H1 (cell line): ENCODE results near the gene PCNX1. TPM values are rescaled to one million over a fixed set of nuclear protein-coding genes. Genes with fewer than 3 reads are reported as not detected.

Experiments
- CTCF ChIA-PET: fragments of 300-600 bp; sonication (Branson Sonifier 250); formaldehyde crosslinking; loops from one replicate; lab custom pipeline; 2021; ENCODE audit not compliant: partially characterized antibody; lab: Charles Lee
- POLR2A ChIA-PET: fragments of 300-600 bp; sonication (Branson Sonifier 250); formaldehyde crosslinking; loops from one replicate; lab custom pipeline; 2021; ENCODE audit warnings: inconsistent platforms; ENCODE audit not compliant: partially characterized antibody; lab: Charles Lee
- DNase-seq, 2 experiments: peaks; one replicate each; pipeline versions ENCODE4 v3.0.0 to v3.0.0-alpha.2; 2010 to 2022; ENCODE audit warnings: low spot score in 2 of 2, low read depth in 1 of 2, mixed read lengths in 1 of 2
- FAIRE-seq: peaks from 2 replicates; lab custom pipeline; 2011; peaks lifted over from hg19 to GRCh38; lab: Jason Lieb, UNC
- H2AFZ ChIP-seq: 2 replicates; pipeline ENCODE4 v1.8.1; 2012; ENCODE audit warnings: low read length, inconsistent platforms
- H2AK5ac ChIP-seq: 2 replicates; pipeline ENCODE4 v1.6.1; 2013; ENCODE audit warnings: low read depth, low read length
- H2BK120ac ChIP-seq: replicated peaks from 2 replicates; pipeline ENCODE3; 2013; ENCODE audit warnings: low read depth, low read length, inconsistent platforms
- H2BK12ac ChIP-seq: 2 replicates; pipeline ENCODE4 v1.6.1; 2013; ENCODE audit warnings: low read depth, low read length
- H2BK15ac ChIP-seq: 2 replicates; pipeline ENCODE4 v1.6.1; 2013; ENCODE audit warnings: low read length
- H2BK20ac ChIP-seq: 2 replicates; pipeline ENCODE4 v1.6.1; 2013; ENCODE audit warnings: low read length
- H2BK5ac ChIP-seq: 2 replicates; pipeline ENCODE4 v1.6.1; 2013; ENCODE audit warnings: low read depth, low read length
- H3K14ac ChIP-seq: 2 replicates; pipeline ENCODE4 v1.6.1; 2013; ENCODE audit warnings: inconsistent platforms; ENCODE audit not compliant: insufficient read length
- H3K18ac ChIP-seq: 2 replicates; pipeline ENCODE4 v1.6.1; 2013; ENCODE audit warnings: low read length; ENCODE audit errors: extremely low read depth
- H3K23ac ChIP-seq: 2 replicates; pipeline ENCODE4 v1.6.1; 2013; ENCODE audit warnings: inconsistent platforms; ENCODE audit not compliant: insufficient read length
- H3K23me2 ChIP-seq: 2 replicates; pipeline ENCODE4 v1.6.1; 2013; ENCODE audit warnings: low read depth, low read length
- H3K27ac ChIP-seq: 2 replicates; pipeline ENCODE4 v1.6.1; 2011; ENCODE audit warnings: low read depth, low read length, inconsistent platforms
- H3K27me3 ChIP-seq, 4 experiments: replicated peaks in 1 of 4; 1 replicate in 1 of 4; 2 replicates in 3 of 4; pipeline versions ENCODE4 v1.6.1 to v1.8.1; 2011 to 2013; ENCODE audit warnings: low read length in 3 of 4, mild to moderate bottlenecking in 3 of 4, inconsistent platforms in 2 of 4, mixed read lengths in 2 of 4, moderate library complexity in 1 of 4; ENCODE audit not compliant: control insufficient read depth in 3 of 4, insufficient read depth in 3 of 4; ENCODE audit errors: extremely low read depth in 1 of 4
- H3K36me3 ChIP-seq, 4 experiments: 2 replicates each; pipeline versions ENCODE4 v1.6.1 to v1.8.1; 2011 to 2013; ENCODE audit warnings: mild to moderate bottlenecking in 4 of 4, low read length in 3 of 4, moderate library complexity in 2 of 4, control low read depth in 1 of 4, inconsistent platforms in 1 of 4; ENCODE audit not compliant: insufficient read depth in 4 of 4, control insufficient read depth in 2 of 4
- H3K4ac ChIP-seq: replicated peaks from 2 replicates; pipeline ENCODE3; 2013; ENCODE audit warnings: low read length, low read depth, mixed read lengths, inconsistent platforms; ENCODE audit not compliant: insufficient read length
- H3K4me1 ChIP-seq, 4 experiments: replicated peaks in 1 of 4; 1 replicate in 1 of 4; 2 replicates in 3 of 4; pipeline versions ENCODE4 v1.6.1 to v1.8.1; 2011 to 2013; ENCODE audit warnings: low read length in 3 of 4, inconsistent platforms in 2 of 4, mixed read lengths in 1 of 4; ENCODE audit not compliant: insufficient read depth in 4 of 4, control insufficient read depth in 3 of 4
- H3K4me2 ChIP-seq, 2 experiments: 2 replicates each; pipeline versions ENCODE4 v1.6.1 to v1.8.1; 2011 to 2013; ENCODE audit warnings: low read depth in 2 of 2, low read length in 2 of 2, control low read depth in 1 of 2, inconsistent platforms in 1 of 2, mild to moderate bottlenecking in 1 of 2; ENCODE audit not compliant: insufficient read depth in 1 of 2
- H3K4me3 ChIP-seq, 4 experiments: fragments of 200-600, 300-600 bp in 1 of 4; sonication (generic), shearing (Covaris generic), sonication (Bioruptor Twin) in 1 of 4; 2 replicates each; pipeline versions ENCODE4 v1.5.1 to v1.8.1; 2011 to 2016; ENCODE audit warnings: low read length in 4 of 4, low read depth in 3 of 4, control low read depth in 2 of 4, inconsistent platforms in 2 of 4, mild to moderate bottlenecking in 2 of 4, mixed read lengths in 1 of 4, moderate library complexity in 1 of 4; ENCODE audit not compliant: insufficient read depth in 2 of 4; ENCODE audit errors: extremely low read depth in 1 of 4
- H3K56ac ChIP-seq: replicated peaks from 2 replicates; pipeline ENCODE3; 2013; ENCODE audit warnings: low read depth, mild to moderate bottlenecking, mixed read lengths, low read length, inconsistent platforms; ENCODE audit not compliant: insufficient read length
- H3K79me1 ChIP-seq: 2 replicates; pipeline ENCODE4 v1.6.1; 2013; ENCODE audit warnings: low read depth, low read length, control low read depth
- H3K79me2 ChIP-seq, 2 experiments: 2 replicates each; pipeline versions ENCODE4 v1.6.1 to v1.8.1; 2012 to 2013; ENCODE audit warnings: low read length in 2 of 2, mild to moderate bottlenecking in 2 of 2, inconsistent platforms in 1 of 2; ENCODE audit not compliant: insufficient read depth in 2 of 2, control insufficient read depth in 1 of 2
- H3K9ac ChIP-seq, 4 experiments: replicated peaks in 1 of 4; 1 replicate in 1 of 4; 2 replicates in 3 of 4; pipeline versions ENCODE4 v1.6.1 to v1.8.1; 2011 to 2013; ENCODE audit warnings: low read depth in 3 of 4, low read length in 3 of 4, control low read depth in 2 of 4, mild to moderate bottlenecking in 2 of 4, moderate library complexity in 2 of 4, inconsistent platforms in 1 of 4; ENCODE audit errors: extremely low read depth in 1 of 4
- H3K9me3 ChIP-seq, 2 experiments: 2 replicates each; pipeline versions ENCODE4 v1.6.1 to v1.8.1; 2012 to 2013; ENCODE audit warnings: mild to moderate bottlenecking in 2 of 2, moderate library complexity in 2 of 2, control low read depth in 1 of 2, inconsistent platforms in 1 of 2, low read depth in 1 of 2, low read length in 1 of 2, mixed read lengths in 1 of 2; ENCODE audit not compliant: insufficient read depth in 2 of 2
- H4K20me1 ChIP-seq, 2 experiments: replicated peaks in 1 of 2; 2 replicates each; pipeline versions ENCODE3 to v1.8.1; 2011 to 2013; ENCODE audit warnings: inconsistent platforms in 2 of 2, low read length in 2 of 2, mild to moderate bottlenecking in 1 of 2; ENCODE audit not compliant: insufficient read depth in 2 of 2, control insufficient read depth in 1 of 2
- H4K5ac ChIP-seq: 2 replicates; pipeline ENCODE4 v1.6.1; 2013; ENCODE audit warnings: low read length, low read depth, mixed read lengths, inconsistent platforms; ENCODE audit not compliant: insufficient read length
- H4K8ac ChIP-seq: 2 replicates; pipeline ENCODE4 v1.8.0; 2013; ENCODE audit warnings: mild to moderate bottlenecking, moderate library complexity, low read length, inconsistent platforms; ENCODE audit not compliant: insufficient read depth; ENCODE audit errors: extremely low read depth
- H4K91ac ChIP-seq: replicated peaks from 2 replicates; pipeline ENCODE3; 2013; ENCODE audit warnings: low read length, mixed read lengths, inconsistent platforms; ENCODE audit not compliant: insufficient read length
- ASH2L ChIP-seq: fragments of 200-600, 300-600 bp; sonication (generic); IDR thresholded peaks from one replicate; pipeline ENCODE4 v1.7.1; 2017; ENCODE audit warnings: low read length
- BCL11A ChIP-seq, 2 experiments: IDR thresholded peaks; one replicate each; pipeline ENCODE4 v1.6.1; 2011; ENCODE audit warnings: low read depth in 2 of 2, low read length in 2 of 2, mild to moderate bottlenecking in 2 of 2
- BRCA1 ChIP-seq: IDR thresholded peaks from 2 replicates; pipeline ENCODE4 v1.6.1; 2012; ENCODE audit warnings: low read depth, low read length, improper control_type of control experiment
- CBX5 ChIP-seq: fragments of 300-800, 300-1000 bp; sonication (generic); IDR thresholded peaks from 2 replicates; pipeline ENCODE4 v1.7.1; 2016; ENCODE audit warnings: antibody characterized with exemption, low read length, low read depth
- CEBPB ChIP-seq: IDR thresholded peaks from 2 replicates; pipeline ENCODE4 v1.6.1; 2012; ENCODE audit warnings: low read depth, low read length
- CREB1 ChIP-seq: IDR thresholded peaks from 2 replicates; pipeline ENCODE4 v1.6.1; 2012; ENCODE audit warnings: inconsistent platforms
- GABPA ChIP-seq: IDR thresholded peaks from 2 replicates; pipeline ENCODE4 v1.6.1; 2011; ENCODE audit warnings: mild to moderate bottlenecking, low read length, moderate library complexity, borderline replicate concordance; ENCODE audit not compliant: insufficient read depth
- JUND ChIP-seq: IDR thresholded peaks from 2 replicates; pipeline ENCODE4 v1.6.1; 2011; ENCODE audit warnings: mild to moderate bottlenecking, improper control_type of control experiment, low read length
- MAFK ChIP-seq: IDR thresholded peaks from 2 replicates; pipeline ENCODE4 v1.6.1; 2012; ENCODE audit warnings: low read depth, mild to moderate bottlenecking, improper control_type of control experiment, low read length
- POU5F1 ChIP-seq: IDR thresholded peaks from 2 replicates; pipeline ENCODE4 v1.6.1; 2011; ENCODE audit warnings: low read depth, mild to moderate bottlenecking, low read length, moderate library complexity
- RBBP5 ChIP-seq: IDR thresholded peaks from 2 replicates; pipeline ENCODE4 v1.7.1; 2012; ENCODE audit warnings: low read depth, mild to moderate bottlenecking, inconsistent platforms, low read length, moderate library complexity, borderline replicate concordance
- SAP30 ChIP-seq: fragments of 300-600 bp; sonication (generic); IDR thresholded peaks from 2 replicates; pipeline ENCODE4 v1.7.1; 2012; ENCODE audit warnings: low read length, moderate library complexity, mild to moderate bottlenecking, inconsistent platforms; ENCODE audit not compliant: insufficient read depth, insufficient replicate concordance
- SP1 ChIP-seq: IDR thresholded peaks from 2 replicates; pipeline ENCODE4 v1.6.1; 2011; ENCODE audit warnings: low read depth, low read length
- WGBS, 2 experiments: shearing (Covaris generic) in 1 of 2; methylation state at CpG; one replicate each; pipeline versions ENCODE4 v1.1.6 to v1.1.7; 2013 to 2015; ENCODE audit warnings: low lambda C conversion rate in 2 of 2, mixed read lengths in 2 of 2, inconsistent platforms in 1 of 2, low coverage in 1 of 2, missing lambda C conversion rate in 1 of 2; ENCODE audit not compliant: insufficient replicate concordance in 2 of 2, insufficient coverage in 1 of 2, insufficient read length in 1 of 2; ENCODE audit errors: extremely low coverage in 1 of 2, missing lambda C conversion rate in 1 of 2; 5-methylcytosine and 5-hydroxymethylcytosine counted together
- polyA plus RNA-seq, 7 experiments: library from polyadenylated mRNA; depleted of rRNA in 3 of 7; stranded (reverse) in 5 of 7; unstranded in 2 of 7; fragments of >200 nt in 5 of 7; fragments of 200-250 nt in 2 of 7; gene quantifications; 1 replicate in 5 of 7; 2 replicates in 1 of 7; 4 replicates in 1 of 7; pipeline versions ENCODE4 v1.2.1 to v1.2.3, GENCODE V29; 2011 to 2013; ENCODE audit warnings: missing spikeins in 2 of 7, mixed read lengths in 2 of 7
- total RNA-seq: library from RNA; stranded (reverse); fragmentation: NEBNext Ultra II Directional; extraction: Animal tissue kit (Norgen Biotek cat#: 25700); gene quantifications from 2 replicates; pipeline ENCODE4 v1.2.1, GENCODE V29; 2021

The PCNX1 gene
- total and polyA plus RNA-seq, 2 of the 8 experiments (the other 6 are each of a cell fraction or from before 2014, with no cell fraction given) = 37.7 to 53.2 TPM

DNA sequence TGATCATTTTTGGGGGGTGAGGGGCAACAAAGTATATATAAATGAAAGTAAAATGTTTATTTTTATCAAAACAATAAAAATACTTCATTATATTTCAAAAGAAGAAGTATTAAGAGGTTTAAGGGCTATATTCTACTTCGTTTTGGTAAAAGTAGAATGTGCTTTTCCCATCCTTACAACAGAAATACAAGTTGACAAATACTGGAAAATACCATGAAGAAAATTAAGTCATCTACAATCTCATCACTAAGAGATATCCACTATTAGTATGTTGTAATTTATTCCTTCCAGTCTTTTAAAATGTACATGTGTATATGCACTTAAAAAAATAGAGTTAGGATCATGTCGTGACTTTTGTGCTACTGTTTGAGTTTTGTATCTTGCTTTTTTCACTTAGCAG is 92.8 kb downstream of the PCNX1 start:
- no peak overlapping the region for H3K14ac ChIP-seq
- no peak overlapping the region for H3K4me2 ChIP-seq
- no peak overlapping the region for H2BK20ac ChIP-seq
- H3K4me1 ChIP-seq = no peaks in the 10 kb centered on the region
- no peaks in the 10 kb centered on the region for H3K79me1 ChIP-seq
- no peak overlapping the region for H2BK15ac ChIP-seq
- H2BK5ac ChIP-seq = no peak overlapping the region
- no peak overlapping the region for H3K27ac ChIP-seq
- H4K5ac ChIP-seq = no peak overlapping the region
- H4K8ac ChIP-seq = no peak overlapping the region
- WGBS, 2 experiments = 80% methylated on average over 2 of the region's 2 CpGs; no CpG with 5 or more reads in 1 of the 2 experiments
- peaks cover 0 to 3% (median 0%) of the 10 kb centered on the region in 4 experiments; a peak in 1 of 8 replicates for H3K36me3 ChIP-seq
- no peaks in the 10 kb centered on the region for H3K23me2 ChIP-seq
- H3K9me3 ChIP-seq = no peaks in the 10 kb centered on the region
- no peak overlapping the region for H4K91ac ChIP-seq
- H3K18ac ChIP-seq = no peak overlapping the region
- CTCF ChIA-PET = interaction anchor here (0.6 to 1.3 kb wide), 3 partner anchors 47 to 164 kb away, joined by 3 read pairs; no protein-coding TSS in a partner anchor
- H2AK5ac ChIP-seq = no peak overlapping the region
- no peak overlapping the region for H2BK120ac ChIP-seq
- no peaks in the 10 kb centered on the region for H4K20me1 ChIP-seq
- no peak for DNase-seq
- no peak overlapping the region for H3K23ac ChIP-seq
- H2BK12ac ChIP-seq = no peak overlapping the region
- POLR2A ChIA-PET = no interaction called here
- no peak overlapping the region for H3K4ac ChIP-seq
- H3K9ac ChIP-seq = no peak overlapping the region
- no peak overlapping the region for H2AFZ ChIP-seq
- H3K4me3 ChIP-seq = no peak overlapping the region
- TF ChIP-seq ASH2L = no peak
- TF ChIP-seq BCL11A (IDR thresholded peaks at IDR 0.05; ENCODE audit: low read depth in 2 of 2, low read length in 2 of 2) = no peak
- TF ChIP-seq SAP30 = no peak
- TF ChIP-seq JUND = no peak
- no peak for TF ChIP-seq CEBPB
- no peak for TF ChIP-seq CREB1
- TF ChIP-seq SP1 = no peak
- TF ChIP-seq GABPA = no peak
- no peak for TF ChIP-seq CBX5
- no peak for TF ChIP-seq RBBP5
- TF ChIP-seq MAFK = no peak
- no peak for TF ChIP-seq BRCA1
- TF ChIP-seq POU5F1 = no peak
- H3K79me2 ChIP-seq = peaks cover 0 to 3% of the 10 kb centered on the region in 2 experiments; a peak in 1 of 4 replicates
- no peaks in the 10 kb centered on the region for H3K27me3 ChIP-seq
- FAIRE-seq = no peak
- no peak overlapping the region for H3K56ac ChIP-seq
